Islet precursor cell (in vitro differentiated cells): ENCODE measurements around the gene SMIM41.

Experiments
- DNase-seq: peaks from one replicate; pipeline ENCODE4 v3.0.0-alpha.2; 2018

SMIM41 gene

GRCh38 chr12:52079576-52080402, at the start of gene SMIM41:
SMIM41 (plus strand) TSS chr12:52079704; CDS start chr12:52079780, 76 bp downstream.
- DNase-seq: peak; percentile 50

- DNase-seq: no peak
Measured at GRCh38 chr12:52032446-52032803, 47.1 kb upstream of the SMIM41 start.

- DNase-seq: peak; percentile 100
Measured at GRCh38 chr12:52032804-52033445, 46.6 kb upstream of the SMIM41 start.

DNA sequence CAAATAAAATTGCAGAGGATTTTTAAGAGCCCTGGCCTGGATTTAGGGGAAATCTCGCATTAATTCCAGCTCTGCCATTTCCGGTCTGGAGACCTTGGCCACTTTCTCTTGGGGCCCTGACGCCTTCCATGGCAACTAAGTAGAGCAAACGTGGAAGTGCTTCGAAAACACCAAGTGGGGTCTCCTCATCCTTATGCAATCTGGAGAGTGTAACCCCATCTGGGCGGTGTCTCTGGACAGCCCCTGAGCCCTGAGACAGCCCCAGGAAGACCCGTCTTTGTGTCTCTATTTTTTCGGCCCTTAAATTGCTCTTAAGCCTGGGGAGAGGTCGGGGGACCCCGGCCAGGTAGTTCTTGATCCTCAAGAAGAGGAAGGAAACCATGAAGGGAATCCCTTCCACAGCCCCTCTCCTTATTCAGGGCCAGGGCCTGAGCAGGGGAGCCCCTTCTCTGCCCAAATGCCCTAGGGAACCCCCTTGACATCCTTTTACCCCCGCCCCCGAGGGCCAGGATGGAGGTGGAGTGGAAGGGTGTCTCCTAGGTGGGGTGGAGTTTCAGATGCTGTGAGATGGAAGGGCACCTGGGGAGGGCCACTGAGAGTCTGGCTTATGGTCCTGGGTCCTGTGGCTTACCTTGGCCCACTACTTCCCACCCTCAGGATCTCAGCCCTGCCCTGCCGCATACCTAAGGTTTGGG, 45.9 kb upstream of the SMIM41 start:
- no peak for DNase-seq

DNA sequence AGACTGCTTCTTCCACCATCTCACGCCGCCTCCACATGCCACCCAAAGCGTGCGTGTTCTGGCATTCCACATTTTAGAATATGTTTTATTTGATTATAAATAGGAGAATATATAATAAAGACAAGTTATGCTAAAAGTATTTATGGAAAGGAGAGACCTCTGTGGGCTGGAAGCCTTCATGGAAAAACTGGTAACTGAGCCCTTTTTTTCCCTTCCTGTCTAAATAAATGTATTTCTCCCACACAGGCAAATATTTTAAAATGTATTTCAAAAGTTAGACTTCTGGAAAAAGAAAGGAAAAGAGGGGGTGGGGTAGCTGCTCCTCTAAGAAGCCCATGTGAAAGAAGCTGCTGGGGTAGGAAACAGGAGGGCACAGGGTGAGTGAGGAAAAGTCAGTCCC, 44.3 kb upstream of the SMIM41 start:
- DNase-seq: no peak

DNA sequence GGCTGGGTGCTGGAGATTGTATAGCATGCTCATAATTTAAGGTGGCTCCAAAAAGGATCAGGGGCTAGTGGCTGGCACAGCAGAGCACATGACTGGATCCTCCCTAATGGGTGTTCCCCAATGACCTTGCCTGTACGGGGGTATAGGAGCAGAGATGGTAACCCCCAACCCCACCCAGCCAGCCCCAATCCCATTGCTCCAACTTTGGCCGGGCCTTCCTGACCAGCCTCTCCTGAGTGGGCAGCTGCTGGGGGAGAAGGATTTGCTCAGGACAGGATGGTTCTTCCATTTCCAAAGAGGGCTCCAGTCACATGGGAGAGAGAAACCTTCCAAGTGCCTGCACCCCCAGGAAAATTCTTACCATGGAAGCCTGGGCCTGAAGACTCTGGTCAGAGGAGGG, 43.6 kb upstream of the SMIM41 start:
- no peak for DNase-seq

GRCh38 chr12:52036587-52037171, 42.8 kb upstream of the SMIM41 start:
- DNase-seq: peak; percentile 91

DNA sequence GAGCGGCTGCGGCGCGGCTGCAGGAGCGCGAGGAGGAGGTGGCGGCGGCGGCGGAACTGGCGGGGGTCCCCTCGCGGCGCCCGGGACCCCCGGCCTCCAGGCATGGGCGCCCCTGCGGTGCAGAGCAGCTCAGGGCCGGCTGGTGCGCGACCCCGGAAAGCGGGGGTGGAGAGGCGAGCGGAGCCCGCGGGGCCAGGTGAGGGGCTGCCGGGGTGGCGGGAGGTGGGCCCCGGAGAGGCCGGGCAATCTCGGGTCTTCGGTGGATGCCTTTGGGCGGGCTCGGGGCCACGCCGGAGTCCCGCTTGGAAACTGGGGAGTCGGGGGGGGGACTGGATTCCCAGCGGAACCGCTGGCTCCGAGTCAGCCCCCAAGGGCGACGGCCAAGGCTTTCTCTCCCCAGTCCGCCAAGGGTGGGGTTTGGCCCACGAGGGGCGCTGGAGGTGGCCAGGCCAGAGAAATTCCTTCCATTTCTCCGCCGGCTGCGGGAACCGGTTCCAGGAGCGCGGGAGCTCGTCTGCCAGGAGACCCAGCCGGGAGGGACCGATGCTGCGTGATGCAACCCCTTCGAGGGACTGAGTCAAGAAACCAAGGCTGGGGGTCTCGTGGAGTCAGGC, 42.1 kb upstream of the SMIM41 start:
- peak; percentile 91 for DNase-seq

DNA sequence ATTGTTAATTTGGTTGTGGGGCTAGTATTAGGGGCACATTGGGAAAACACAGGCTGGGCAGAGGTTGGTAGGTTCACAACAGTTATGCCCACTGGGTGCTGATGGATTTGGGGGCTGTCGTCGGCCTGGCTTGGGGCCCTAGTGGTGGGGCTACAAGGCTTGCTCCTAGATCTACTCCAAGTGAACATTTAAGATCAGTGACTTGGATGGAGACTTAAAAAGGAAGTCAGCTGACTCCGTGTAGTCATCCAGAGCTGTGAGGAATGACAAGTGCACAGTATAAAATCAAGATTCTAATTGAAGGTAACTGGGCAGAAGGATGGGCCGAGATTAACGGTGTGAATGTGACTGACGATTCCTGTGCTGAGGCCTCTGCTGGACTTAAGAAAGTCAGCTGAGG, 41.1 kb upstream of the SMIM41 start:
- DNase-seq: no peak

- no peak for DNase-seq
Measured at GRCh38 chr12:52041035-52041434, 38.5 kb upstream of the SMIM41 start.

DNA sequence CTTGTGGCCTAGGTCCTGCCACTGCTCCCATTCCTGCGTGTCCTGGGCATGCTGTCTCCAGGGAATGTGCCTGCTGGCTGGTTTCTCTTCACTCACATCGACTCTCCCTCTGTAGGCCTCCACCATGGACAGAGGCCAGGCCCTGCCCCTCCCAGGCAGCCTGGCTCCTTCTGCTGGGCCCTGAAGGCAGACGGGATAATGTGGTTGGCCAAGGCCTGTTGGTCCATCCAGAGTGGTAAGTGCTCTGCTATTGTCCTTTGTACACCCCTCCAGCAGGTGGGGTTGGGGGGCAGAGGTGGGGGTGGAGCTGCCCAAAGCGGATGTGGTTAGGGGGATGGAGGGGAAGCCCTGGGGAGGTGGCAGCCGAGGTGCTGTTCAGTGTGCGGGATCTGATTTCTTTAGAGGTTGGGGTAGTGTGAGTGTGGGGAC, 37.8 kb upstream of the SMIM41 start:
- peak; percentile 87 for DNase-seq

DNA sequence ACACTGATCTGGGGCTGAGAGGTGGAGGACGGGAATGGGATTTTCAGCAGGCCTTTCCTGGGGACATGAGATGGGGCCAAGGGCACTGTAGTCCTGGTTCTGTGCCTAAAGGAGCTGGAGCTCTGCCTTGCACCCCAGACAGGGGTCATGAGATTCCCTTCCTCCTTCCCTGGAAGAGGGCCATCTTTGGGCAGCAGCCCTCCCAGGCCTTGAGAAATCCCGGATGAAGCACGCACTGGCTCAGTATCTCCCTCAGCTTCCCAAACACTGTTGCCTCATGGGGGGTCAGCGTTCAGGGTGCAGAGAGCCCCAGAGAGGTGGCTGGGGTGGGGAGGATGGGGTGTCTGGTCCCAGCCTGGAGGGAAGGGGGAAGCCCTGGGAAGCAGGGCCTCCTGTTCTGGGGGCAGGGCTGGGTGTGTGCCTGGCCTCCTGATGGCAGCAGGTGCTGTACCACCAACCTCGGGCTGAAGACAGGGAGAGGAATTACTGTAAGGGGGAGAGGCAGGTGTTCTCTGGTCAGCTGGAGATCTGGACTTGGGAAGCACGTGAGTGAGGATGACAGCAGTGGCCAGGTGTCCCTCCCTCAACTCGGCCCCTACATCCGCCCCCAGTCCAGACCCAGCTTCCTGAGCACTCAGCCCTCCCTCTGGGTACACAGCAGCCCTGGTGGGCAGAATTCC, 36.7 kb upstream of the SMIM41 start:
- no peak for DNase-seq

DNA sequence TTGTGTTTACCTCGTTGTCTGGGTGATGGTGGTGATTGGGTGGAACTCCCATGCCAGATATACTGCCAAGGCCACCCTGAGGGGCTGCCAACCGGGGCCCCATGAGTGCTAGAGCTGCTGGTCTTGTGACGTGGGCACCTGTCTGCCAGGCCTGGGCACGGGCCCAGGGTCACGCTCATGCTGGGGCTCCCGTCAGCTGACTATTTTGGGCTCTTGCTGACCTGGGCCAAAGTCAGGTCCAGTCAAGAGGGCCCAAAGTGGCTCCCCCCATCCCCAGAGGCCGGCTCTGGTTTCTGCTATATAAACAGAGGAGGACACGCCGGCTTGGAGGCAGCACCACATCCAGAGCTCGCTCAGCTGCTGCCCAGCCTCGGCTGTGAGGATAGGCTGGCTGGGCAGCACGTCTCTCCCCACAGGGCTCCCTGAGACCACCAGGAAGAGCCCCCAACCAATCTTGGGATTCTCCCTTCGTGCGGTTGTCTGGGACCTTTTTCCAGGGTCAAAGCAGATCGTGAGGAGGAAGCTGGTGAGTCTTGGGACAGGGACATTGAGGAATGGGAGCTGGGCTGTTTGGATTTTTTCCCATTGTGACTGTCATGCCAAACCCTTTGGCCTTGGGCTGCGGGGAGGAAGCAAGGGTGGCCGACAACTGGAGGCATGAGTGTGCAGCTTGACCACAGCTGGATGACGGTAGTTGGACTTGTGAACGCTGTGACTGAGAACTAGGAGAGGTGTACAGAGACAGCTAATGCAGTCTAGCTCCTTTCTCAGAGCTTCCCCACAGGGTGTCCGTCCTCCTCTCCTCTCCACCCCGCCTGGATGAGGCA, 35.9 kb upstream of the SMIM41 start:
- DNase-seq: no peak

DNA sequence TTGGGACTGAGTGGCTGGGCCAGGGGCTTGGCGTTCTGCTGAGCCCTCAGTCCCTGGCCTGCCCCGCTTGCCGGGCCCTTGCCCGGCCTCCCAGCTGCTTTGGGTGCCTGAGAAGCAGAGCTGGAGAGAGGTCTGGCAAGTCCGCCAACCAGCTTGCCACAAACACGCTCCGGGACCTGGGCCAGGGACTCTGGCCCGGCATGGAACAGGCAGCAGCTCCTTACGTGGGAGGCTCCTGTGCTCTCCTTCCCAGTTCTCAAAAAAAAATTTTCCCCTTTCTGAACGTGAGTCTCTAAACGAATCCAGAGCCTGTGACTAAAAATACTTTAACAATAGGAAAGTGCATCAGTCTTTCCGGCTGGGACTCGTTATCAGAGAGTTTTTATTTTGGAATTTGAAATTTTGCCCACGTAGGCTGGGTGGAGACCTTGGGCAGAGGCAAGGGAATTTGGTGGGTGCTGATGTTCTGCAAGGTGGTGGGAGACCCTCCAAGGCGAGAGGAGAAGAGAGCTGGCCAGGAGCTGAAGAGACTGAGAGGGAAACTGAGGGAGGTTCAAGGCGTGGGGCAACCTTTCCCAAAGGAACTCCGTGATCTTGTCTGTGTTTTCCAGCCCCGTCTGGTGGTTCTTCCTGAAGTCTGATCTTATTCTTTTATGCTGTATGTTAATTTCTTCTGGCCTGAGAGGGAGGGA, 35.1 kb upstream of the SMIM41 start:
- no peak for DNase-seq

DNA sequence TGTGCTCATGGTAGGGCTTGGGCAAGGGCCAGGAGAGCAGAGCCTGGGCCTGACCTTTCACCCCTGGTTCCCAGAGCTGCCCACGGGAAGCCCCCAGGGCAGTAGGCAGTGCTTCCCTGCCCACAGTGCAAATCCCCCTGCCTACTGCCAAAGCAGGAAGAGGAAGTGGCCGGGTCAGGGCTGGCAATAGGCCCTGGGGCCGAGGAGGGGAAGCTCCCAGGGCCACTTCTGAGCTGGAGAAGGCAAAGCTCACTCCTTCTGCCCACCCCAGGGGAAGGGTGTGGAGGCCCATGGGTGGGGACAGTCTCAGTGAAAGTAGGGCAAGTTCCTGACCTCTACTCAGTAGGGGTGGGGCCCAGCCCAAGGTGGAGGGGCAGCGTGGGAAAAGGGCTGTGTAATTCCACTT, 33.7 kb upstream of the SMIM41 start:
- DNase-seq: peak; percentile 60

DNA sequence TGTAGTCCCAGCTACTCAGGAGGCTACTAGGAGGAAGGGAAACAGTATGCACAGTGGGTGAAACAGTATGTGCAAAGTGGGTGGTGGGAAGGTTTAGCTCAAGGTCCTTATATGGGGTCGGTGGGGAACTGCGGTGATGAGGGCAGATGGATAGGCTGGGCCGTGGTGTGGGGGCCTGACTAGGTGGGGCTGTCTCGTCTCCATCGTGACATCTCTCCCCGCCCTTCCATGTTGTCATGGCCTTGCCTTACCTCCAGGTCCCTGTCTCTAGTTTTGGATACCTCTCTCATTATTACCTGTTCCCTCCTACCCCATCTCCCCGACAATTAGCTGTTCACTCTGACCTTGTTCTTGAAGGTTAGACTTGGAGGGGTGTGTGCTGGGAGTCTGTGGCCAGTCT, 32.6 kb upstream of the SMIM41 start:
- DNase-seq: no peak

GRCh38 chr12:52049286-52049685, 30.2 kb upstream of the SMIM41 start:
- DNase-seq: no peak

- no peak for DNase-seq
Measured at GRCh38 chr12:52049688-52050087, 29.8 kb upstream of the SMIM41 start.

GRCh38 chr12:52050116-52050757, 29.3 kb upstream of the SMIM41 start:
- peak; percentile 64 for DNase-seq
